Endodermal cell (in vitro differentiated cells): Measurements from ENCODE around the gene MACROD2. TPM values are rescaled to one million over a fixed set of nuclear protein-coding genes. Genes with fewer than 3 reads are reported as not detected.

ENCODE experiments used
- DNase-seq: peaks from one replicate; pipeline ENCODE4 v3.0.0-alpha.2; 2017
- H3K27ac ChIP-seq: 2 replicates; pipeline ENCODE4 v1.5.1; 2013; ENCODE audit warnings: mild to moderate bottlenecking, low read depth, low read length, moderate library complexity
- H3K27me3 ChIP-seq: 2 replicates; pipeline ENCODE4 v1.6.1; 2013; ENCODE audit warnings: mild to moderate bottlenecking, low read length, moderate library complexity; ENCODE audit not compliant: insufficient read depth, control insufficient read depth, poor library complexity, severe bottlenecking
- H3K36me3 ChIP-seq: 2 replicates; pipeline ENCODE4 v1.7.0; 2013; ENCODE audit warnings: mild to moderate bottlenecking, low read length, moderate library complexity; ENCODE audit not compliant: control insufficient read depth, insufficient read depth
- H3K4me1 ChIP-seq: one replicate; pipeline ENCODE4 v1.7.0; 2013; ENCODE audit warnings: low read length; ENCODE audit not compliant: control insufficient read depth, insufficient read depth
- H3K4me3 ChIP-seq: 2 replicates; pipeline ENCODE4 v1.5.1; 2013; ENCODE audit warnings: mild to moderate bottlenecking, low read length, moderate library complexity
- H3K9ac ChIP-seq: 2 replicates; pipeline ENCODE4 v1.6.1; 2013; ENCODE audit warnings: mild to moderate bottlenecking, low read length, moderate library complexity; ENCODE audit not compliant: poor library complexity, severe bottlenecking; ENCODE audit errors: extremely low read depth
- H3K9me3 ChIP-seq: 2 replicates; pipeline ENCODE4 v1.6.1; 2013; ENCODE audit warnings: mild to moderate bottlenecking, low read length, moderate library complexity; ENCODE audit not compliant: control insufficient read depth
- H3K27ac Mint-ChIP-seq: 2 replicates; pipeline ENCODE4 v1.8.0; 2020; ENCODE audit warnings: mixed read lengths
- H3K27me3 Mint-ChIP-seq: 2 replicates; pipeline ENCODE4 v1.8.0; 2021; ENCODE audit warnings: mild to moderate bottlenecking, mixed read lengths; ENCODE audit not compliant: insufficient read depth
- H3K36me3 Mint-ChIP-seq: 2 replicates; pipeline ENCODE4 v1.8.0; 2020; ENCODE audit warnings: low read depth, mixed read lengths
- H3K4me1 Mint-ChIP-seq: 2 replicates; pipeline ENCODE4 v1.8.0; 2020; ENCODE audit warnings: mixed read lengths
- H3K4me3 Mint-ChIP-seq: 2 replicates; pipeline ENCODE4 v1.8.0; 2020; ENCODE audit warnings: mild to moderate bottlenecking, moderate library complexity, mixed read lengths
- H3K9me3 Mint-ChIP-seq: 2 replicates; pipeline ENCODE4 v1.8.0; 2020; ENCODE audit warnings: mild to moderate bottlenecking, mixed read lengths
- WGBS, 2 experiments: methylation state at CpG; one replicate each; pipeline versions ENCODE4 v1.1.5 to v1.1.7; 2013; ENCODE audit warnings: missing lambda C conversion rate in 2 of 2, mixed read lengths in 1 of 2; ENCODE audit not compliant: insufficient coverage in 1 of 2, insufficient read length in 1 of 2; 5-methylcytosine and 5-hydroxymethylcytosine counted together
- total RNA-seq, 2 donors: library from RNA; stranded (reverse); fragmentation: NEBNext Ultra II Directional in 1 of 2; extraction: Animal tissue kit (Norgen Biotek cat#: 25700) in 1 of 2; gene quantifications; 2 replicates in 1 of 2; 3 replicates in 1 of 2; pipeline ENCODE4 v1.2.1, GENCODE V29; 2021
- TF ChIP-seq, protein P1 (sequence below): fragments of 200-600 bp; sonication (generic); conservative IDR thresholded peaks from 2 replicates; pipeline ENCODE4 v1.5.0; 2021; ENCODE audit warnings: antibody characterized with exemption, mild to moderate bottlenecking

The MACROD2 gene
- total RNA-seq, 2 donors from 2014 or later: 2.3 to 4.8 TPM

GRCh38 chr20:15047601-15048000 is 1052.3 kb downstream of the MACROD2 start:
- Histone ChIP-seq H3K9me3 (no peaks in the 10 kb centered on the region), H3K9ac (no peak overlapping the region), H3K27ac (no peak overlapping the region), H3K36me3 (no peaks in the 10 kb centered on the region), H3K27me3 (no peaks in the 10 kb centered on the region), H3K4me1 (no peaks in the 10 kb centered on the region), H3K4me3 (no peak overlapping the region)
- WGBS, 2 experiments: 88% methylated on average over 1 of the region's 1 CpG; no CpG with 5 or more reads in 1 of the 2 experiments
- TF ChIP-seq, protein P1, sequence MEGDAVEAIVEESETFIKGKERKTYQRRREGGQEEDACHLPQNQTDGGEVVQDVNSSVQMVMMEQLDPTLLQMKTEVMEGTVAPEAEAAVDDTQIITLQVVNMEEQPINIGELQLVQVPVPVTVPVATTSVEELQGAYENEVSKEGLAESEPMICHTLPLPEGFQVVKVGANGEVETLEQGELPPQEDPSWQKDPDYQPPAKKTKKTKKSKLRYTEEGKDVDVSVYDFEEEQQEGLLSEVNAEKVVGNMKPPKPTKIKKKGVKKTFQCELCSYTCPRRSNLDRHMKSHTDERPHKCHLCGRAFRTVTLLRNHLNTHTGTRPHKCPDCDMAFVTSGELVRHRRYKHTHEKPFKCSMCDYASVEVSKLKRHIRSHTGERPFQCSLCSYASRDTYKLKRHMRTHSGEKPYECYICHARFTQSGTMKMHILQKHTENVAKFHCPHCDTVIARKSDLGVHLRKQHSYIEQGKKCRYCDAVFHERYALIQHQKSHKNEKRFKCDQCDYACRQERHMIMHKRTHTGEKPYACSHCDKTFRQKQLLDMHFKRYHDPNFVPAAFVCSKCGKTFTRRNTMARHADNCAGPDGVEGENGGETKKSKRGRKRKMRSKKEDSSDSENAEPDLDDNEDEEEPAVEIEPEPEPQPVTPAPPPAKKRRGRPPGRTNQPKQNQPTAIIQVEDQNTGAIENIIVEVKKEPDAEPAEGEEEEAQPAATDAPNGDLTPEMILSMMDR: no peak
- H3K36me3 Mint-ChIP-seq: no peaks in the 10 kb centered on the region
- H3K27me3 Mint-ChIP-seq: no peaks in the 10 kb centered on the region
- DNase-seq: no peak
- H3K4me3 Mint-ChIP-seq: no peak overlapping the region
- H3K4me1 Mint-ChIP-seq: no peaks in the 10 kb centered on the region
- H3K27ac Mint-ChIP-seq: no peak overlapping the region
- no peaks in the 10 kb centered on the region for H3K9me3 Mint-ChIP-seq

GRCh38 chr20:15056246-15056645 is 1060.9 kb downstream of the MACROD2 start:
- 96 to 98% methylated on average over 4 to 5 of the region's 5 CpGs for WGBS, 2 experiments
- no peak overlapping the region for H3K4me3 Mint-ChIP-seq
- TF ChIP-seq, protein P1: no peak

DNA sequence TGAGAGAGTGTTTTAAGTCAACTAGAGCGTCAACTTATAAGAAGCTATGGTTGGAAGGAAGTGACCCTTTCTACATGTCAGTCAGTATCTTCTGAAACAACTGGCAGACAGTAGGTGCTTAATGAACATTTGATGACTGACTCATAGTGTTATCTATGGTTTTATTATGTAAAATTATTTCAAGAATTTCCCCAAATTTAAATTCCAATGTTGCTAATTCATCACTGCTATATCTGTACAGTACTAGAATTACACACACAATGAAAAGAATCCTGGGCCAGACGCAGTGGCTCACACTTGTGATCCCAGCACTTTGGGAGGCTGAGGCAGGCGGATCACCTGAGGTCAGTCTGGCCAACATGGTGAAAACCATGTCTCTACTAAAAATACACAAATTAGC is 1063.5 kb downstream of the MACROD2 start:
- 94% methylated on average over 3 of the region's 3 CpGs; no CpG with 5 or more reads in 1 of the 2 experiments for WGBS, 2 experiments
- H3K9me3 Mint-ChIP-seq: no peaks in the 10 kb centered on the region

More at GRCh38 chr20:15056246-15056645, 1060.9 kb downstream of the MACROD2 start:
- no peak for DNase-seq
- Mint-ChIP-seq H3K27me3 (peaks cover 4% of the 10 kb centered on the region), H3K36me3 (no peaks in the 10 kb centered on the region), H3K9me3 (peaks cover 3% of the 10 kb centered on the region), H3K27ac (no peak overlapping the region), H3K4me1 (no peaks in the 10 kb centered on the region)
- H3K9ac ChIP-seq: no peak overlapping the region
- H3K4me3 ChIP-seq: no peak overlapping the region
- H3K27me3 ChIP-seq: no peaks in the 10 kb centered on the region
- H3K27ac ChIP-seq: no peak overlapping the region
- H3K36me3 ChIP-seq: no peaks in the 10 kb centered on the region
- H3K9me3 ChIP-seq: peaks cover 7% of the 10 kb centered on the region
- H3K4me1 ChIP-seq: no peaks in the 10 kb centered on the region

More for the DNA sequence above, 1063.5 kb downstream of the MACROD2 start:
- Histone ChIP-seq H3K4me1 (no peaks in the 10 kb centered on the region), H3K27me3 (no peaks in the 10 kb centered on the region), H3K9me3 (peaks cover 2% of the 10 kb centered on the region), H3K27ac (no peak overlapping the region), H3K9ac (no peak overlapping the region), H3K4me3 (no peak overlapping the region), H3K36me3 (no peaks in the 10 kb centered on the region)
- TF ChIP-seq, protein P1: no peak
- no peak for DNase-seq
- Mint-ChIP-seq H3K4me3 (no peak overlapping the region), H3K27ac (no peak overlapping the region), H3K36me3 (no peaks in the 10 kb centered on the region), H3K4me1 (no peaks in the 10 kb centered on the region), H3K27me3 (peaks cover 4% of the 10 kb centered on the region)
